ENCODE measurements around the gene KPNB1.
"Not testable (repeated sequence)": the region's sequence is repeated elsewhere in the genome, so short reads cannot be mapped to it uniquely, and the experiment has no call there.

KPNB1 gene

DNA sequence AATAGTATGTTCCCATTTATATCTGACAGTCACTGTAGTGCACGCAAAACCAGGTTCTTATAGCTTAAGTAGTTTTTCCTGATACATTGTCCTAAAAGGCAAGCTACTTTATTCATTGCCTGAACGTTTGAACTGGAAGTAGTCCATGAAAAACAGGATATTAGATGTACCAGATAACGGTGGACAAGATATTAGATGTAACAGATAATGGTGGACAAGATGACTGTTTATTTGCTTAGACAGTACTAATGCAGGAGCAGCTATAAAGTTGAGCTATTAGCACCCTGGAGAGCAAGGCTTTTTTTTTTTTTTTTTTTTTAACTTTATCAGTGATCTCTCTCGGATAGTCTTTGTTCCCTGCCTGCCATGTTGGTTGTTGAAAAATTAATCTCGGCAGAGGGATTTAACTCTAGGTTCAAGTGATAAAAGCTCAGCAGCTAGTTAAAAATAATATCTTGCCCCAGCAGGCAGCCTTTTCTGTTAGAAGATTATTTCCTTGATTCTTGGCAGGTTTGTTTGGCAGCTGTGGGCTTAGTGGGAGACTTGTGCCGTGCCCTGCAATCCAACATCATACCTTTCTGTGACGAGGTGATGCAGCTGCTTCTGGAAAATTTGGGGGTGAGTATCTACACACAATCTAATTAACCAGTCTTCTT is 26.9 kb downstream of the KPNB1 start:
- no peak for DNase-seq (ENCODE audit: low read depth)

DNA sequence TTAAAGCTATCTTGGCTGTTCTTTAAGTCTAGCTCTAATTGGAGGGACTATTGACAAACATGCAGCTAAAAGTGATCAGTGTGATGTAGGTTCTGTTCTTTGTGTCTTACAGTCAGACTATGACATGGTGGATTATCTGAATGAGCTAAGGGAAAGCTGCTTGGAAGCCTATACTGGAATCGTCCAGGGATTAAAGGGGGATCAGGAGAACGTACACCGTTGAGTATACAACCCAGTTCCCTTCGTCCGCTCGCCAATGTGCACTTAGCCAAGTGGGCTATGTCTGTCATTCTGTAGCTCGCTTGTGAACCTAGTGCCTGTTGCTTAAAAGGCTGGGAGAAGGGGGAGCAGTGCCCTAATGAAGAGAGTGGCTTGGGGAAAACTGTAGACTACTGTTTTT is 28.5 kb downstream of the KPNB1 start:
- DNase-seq (ENCODE audit: low read depth): no peak

DNA sequence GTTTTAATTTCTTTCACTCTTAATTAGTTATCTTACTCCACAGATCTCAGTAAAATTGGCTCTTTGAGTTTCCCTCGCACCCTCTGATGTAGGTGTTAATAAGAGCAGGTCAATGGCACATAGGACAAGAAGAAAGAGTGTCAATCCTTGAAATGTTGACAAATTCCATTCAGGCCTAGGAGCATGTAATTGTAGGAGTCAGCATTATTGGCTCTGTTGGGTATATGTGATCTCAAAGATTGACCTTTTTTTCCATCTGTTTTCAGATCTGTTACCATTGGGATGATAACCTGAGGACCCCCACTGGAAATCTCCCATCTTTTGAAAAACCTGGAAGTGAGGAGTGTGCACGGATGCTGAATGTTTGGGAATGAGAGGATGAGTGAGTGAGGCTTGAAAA is 32.4 kb downstream of the KPNB1 start:
- no peak for DNase-seq (ENCODE audit: low read depth)

DNA sequence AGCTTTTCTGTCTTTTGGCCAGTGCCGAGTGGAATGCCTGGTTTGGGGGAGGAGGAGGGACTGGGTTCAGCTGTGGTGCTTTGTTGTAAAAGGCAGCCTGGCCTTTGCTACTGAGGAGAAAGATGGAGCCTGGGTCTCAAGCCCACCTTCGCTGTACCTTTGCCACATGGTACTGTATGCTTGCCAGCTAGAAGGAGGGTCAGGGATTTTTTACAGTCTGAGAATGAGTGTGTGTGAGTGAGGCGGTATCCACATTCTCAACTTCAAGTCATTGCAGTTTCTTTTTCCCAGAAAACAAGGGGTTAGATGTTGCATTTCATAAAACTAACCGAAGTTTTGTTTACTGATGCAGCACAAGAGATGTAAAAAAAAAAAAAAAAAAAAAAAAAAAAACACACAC is 33.0 kb downstream of the KPNB1 start:
- DNase-seq (ENCODE audit: low read depth): not testable (repeated sequence)

DNA sequence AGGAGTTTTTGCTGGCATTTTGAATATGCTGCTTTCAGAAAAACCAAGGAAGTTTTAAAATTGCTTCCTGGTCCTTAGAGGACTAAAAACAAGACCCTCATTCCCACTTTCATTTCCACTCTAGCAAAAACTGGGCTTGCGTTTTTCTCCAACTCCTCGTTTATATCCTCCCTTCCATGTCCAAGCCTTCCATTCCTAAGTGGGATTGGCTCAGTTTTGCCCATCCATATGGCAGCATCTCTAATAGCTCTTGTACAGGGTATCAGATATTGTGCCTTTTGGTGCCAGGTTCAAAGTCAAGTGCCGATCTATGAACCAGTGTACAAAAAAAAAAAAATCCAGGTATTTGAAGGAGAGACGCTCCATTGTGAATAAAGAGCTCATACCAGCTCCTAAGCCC is 34.3 kb downstream of the KPNB1 start:
- DNase-seq (ENCODE audit: low read depth): no peak

DNA sequence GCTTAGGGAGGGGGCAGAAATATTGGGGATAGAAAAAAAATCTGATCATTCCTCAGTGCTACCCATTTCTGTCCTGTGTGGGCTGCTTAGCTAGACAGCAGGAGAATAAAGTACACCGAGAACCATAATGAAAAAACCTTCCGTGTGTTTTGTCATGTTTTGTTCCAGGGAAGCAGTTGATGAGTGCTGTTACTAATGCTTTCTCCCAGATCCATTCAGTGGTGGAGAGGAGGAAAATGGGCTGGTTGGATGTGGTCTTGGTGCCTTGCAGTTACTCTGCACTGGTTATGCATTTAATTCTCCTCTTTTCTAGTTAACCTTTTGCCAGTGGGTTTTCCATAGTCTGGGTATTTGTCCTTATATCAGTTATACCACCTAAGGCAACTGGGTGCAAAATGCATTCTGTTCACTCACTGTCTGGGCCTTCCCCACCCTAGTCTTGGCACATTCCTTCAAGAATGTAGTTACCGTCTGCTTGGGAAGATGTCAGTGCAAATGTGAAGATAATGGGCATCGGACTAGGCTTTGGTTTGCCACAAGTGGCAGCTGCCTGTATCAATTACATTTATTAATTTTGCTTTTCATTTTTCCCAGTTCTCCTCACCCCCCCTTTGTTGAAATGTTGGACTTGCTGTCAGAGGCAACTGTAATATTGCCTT is 34.9 kb downstream of the KPNB1 start:
- no peak for DNase-seq (ENCODE audit: low read depth)

DNA sequence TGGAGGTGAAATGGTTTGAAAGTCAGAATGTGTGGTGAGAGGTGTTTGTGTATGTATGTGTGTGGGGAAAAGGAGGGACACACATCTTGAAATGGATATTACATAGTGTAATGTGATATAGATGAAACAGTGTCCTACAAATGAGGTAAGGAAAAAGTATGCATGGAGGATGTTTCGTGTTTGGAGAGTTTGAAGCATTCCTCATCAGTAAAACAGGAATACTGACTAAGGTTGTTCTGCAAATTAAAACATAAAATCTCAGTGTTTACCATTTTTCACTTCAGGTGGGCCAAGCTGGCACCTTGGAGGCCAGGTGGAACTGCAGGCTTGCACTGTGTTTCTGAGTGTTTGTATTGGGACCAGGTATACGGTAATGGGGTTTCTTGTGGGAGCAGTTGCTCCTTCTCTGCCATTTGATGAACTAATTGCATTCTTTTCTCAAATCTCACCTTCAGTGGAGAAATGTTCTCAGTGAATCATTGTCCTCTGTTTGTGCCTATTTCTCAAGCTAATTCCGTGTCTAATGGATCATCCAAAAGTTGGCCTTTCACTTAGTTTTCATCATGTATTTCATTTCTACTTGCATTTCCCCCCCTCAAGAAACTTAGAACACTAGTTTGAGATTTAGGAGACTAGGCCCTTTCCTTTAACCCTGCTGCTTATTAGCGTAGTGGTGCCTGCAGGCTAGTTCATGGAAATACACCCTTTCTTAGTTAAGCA is 36.0 kb downstream of the KPNB1 start:
- DNase-seq (ENCODE audit: low read depth): no peak

DNA sequence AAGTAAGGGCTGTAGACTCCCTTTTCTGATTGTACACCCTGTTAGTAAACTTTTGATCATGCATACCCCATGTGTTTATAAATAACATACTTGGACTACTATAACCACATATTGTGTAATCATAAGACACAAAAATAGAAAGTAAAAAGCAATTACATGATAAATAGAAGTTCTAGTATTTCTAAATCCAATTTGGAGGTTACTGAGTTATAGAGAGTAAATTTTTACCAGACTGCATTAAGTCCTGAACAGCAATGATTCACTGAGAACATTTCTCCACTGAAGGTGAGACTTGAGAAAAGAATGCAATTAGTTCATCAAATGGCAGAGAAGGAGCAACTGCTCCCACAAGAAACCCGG is 36.5 kb downstream of the KPNB1 start:
- DNase-seq (ENCODE audit: low read depth): no peak

DNA sequence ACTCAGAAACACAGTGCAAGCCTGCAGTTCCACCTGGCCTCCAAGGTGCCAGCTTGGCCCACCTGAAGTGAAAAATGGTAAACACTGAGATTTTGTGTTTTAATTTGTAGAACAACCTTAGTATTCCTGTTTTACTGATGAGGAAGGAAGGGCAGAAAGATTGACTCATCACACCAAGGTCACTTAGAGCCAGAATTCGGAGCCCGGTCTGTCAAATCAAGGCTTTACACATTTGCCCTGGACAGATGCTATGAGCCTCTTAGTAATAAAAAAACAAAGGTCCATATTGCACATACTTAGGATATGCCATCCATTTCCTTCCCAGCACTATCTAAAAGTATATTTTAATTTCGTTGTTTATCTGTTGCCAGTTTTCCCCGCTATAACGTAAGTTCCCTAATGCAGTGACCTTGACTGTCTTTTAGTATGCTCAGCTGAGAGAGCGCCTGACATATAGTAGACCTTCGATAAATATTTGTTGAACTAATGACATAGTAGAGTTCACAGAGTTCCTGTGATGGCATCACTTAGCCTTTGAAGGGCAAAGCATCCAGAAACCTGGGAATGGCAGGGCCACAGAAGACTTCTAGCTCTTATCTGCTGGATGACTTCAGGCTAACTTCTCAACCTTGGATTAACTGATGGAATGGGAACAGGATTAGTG is 37.1 kb downstream of the KPNB1 start:
- no peak for DNase-seq (ENCODE audit: low read depth)

DNA sequence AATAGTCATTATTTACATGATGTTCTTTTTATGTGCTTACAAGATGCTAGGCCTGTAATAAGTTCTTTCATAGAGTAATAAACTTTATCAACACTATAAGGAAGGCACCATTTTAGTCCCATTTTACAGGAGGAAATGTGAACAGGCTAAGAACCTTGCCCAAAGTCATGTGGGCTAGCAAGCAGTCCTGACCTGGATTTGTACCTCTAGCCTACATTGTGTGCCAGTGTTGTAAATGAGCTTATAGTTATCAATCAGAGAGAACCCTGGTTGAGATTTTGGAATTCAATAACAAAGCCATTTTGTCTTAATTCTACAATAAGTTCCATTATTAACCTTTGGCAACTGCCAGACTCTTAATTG is 37.6 kb downstream of the KPNB1 start:
- DNase-seq (ENCODE audit: low read depth): no peak

DNA sequence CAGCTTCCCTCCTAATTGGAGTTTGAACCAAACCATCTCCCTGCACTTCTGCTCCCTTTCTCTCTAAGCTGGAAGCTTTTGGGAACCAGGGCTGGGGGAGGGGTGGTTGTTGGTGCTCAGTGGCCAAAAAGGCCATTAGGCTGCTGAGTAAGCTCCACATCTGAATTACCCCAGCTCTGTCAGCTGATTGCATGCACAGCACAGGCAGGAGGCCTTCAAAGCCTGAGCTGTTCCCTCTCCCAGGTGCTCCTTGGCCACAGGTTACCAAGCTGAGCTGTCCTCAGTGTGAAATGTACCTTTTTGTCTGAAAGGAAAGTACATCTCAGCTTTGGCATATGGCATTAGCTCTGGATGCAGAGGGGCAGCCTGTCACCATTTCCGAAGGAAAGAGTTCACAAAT is 38.0 kb downstream of the KPNB1 start:
- no peak for DNase-seq (ENCODE audit: low read depth)

DNA sequence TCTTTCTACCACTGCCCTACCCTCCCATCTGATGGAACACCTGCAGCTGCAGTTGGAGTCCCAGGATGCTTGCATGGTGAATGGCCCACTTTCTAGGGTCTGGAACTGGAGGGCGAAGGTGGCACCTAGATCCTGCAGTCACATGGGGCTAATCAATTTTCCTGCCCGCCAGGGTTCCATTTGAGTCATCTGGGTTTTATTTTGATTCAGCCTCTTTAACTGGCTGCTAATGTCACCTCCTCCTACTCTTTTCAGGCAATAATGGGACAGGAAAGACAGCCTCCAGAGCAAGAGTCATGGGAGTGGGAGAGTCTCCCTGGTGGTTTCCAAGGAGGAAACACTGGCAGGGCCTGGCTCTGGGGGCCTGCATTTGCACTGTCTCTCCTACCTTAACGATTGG is 40.4 kb downstream of the KPNB1 start:
- no peak for DNase-seq (ENCODE audit: low read depth)

DNA sequence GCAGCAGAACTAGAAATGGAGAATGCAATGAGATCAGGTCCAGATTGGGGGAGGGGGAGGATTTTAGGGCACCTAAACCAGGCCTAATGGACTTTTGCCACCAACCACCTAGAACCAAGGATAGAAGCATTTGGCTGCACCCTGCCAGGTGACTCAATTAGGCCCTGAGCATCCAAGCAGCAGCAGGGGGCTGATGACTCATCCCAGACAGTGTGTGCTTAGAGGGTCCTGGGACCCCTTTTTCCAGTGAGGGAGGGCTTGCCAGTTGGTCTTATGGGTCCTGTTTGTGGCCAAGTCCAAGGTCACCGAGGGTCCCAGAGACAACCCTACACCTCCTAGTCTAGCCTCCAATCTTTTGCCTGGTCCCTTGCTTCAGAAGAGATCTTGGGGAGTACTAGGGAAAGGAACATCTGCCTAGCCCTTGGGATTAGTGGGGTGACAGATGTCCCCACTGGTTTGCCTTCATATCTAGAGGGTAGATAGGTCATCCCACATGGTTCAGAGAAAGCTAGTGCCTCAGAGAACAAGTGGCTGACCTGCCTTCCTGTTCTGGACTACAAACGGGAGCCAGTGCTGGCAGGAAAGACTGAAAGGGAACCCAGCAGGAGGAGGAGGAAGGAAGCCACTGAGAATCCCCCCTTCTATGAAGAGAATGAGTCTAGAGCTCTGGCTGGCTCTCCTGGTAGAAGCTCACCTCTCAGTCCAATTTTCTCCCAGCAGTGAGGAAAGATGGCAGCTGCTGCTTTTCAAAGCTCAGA is 42.6 kb downstream of the KPNB1 start:
- no peak for DNase-seq (ENCODE audit: low read depth)

DNA sequence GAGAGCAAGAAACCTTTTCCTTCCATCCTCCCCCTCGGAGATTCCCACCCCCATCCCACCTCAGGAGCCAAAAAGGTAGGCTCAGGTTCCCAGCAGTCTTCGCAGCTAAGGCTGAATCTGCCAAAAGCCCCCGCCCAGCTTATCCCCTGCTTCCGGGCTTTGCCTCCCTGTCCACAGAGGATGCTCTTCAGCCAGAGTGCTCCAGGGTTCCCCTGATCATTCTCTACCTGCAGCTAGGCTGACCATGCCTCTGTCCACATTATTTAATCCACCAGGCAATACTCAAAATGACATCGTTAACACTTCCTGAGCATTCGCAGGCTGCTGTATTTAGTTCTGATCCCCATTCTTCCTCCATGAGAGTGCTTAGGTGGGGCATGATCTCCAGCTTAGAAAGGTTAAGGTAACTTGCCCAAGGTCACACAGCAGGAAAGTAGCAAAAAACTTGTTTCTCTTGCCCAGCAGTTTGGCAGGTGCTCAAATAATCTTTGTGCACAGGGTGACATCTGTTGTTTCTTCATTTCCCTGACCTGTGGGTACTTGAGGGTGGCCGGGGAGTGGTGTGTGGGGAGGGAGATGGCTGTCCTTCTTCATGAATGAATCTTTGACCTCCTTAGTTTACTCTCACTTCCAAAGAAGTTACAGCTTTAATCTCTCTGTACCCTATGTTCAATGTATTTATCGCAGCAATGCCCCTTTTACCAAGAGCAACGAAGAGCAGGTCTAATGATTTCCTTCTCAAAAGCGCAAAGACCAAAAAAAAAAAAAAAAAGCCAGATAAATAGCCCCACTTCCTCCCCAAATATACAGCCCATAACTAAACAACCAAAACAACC is 43.4 kb downstream of the KPNB1 start:
- DNase-seq (ENCODE audit: low read depth): no peak

DNA sequence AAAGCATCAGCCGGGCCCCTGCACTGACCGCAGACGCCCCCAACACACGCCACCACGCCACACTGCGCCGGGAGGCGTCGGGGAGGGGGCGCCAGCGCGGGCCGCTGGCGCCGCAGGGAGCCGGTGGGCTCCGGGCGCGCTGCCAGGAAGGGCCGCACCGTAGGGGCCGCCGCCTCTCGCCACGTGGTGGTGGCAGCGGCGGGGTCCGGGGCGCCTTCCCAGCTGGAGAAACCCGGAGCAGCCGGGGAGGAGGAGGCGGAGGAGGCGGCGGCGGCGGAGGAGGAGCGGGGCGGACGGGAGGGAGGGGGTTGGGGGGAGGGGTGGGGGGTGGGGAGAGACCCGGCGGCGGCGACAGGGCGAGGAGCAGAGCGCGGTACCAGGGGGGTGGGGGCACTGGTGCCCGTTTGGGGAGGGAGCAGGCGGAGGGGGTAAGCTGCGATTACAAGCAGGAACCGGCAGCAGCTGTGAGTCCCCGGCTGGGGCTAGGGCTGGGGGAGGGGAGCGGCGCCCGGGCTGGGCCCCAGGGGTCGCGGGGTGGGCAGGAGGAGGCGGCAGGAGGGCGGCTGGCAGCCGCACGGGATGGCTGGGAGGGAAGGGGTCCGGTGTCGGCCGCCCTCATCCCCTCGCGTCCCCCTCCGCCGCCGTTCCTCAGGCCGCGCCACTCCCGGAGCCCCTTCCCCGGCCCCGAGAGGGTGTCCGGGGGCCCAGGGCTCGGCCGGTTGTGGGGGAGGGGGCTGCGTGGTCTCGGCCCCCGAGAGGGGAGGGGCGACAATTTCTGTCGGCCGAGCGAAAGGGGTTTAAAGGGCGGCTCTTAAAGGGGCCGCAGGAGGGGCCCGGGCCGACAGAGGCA is 44.2 kb downstream of the KPNB1 start, which contains the start of gene TBKBP1:
TBKBP1 (plus strand) TSS at position 431 of the 850 bp plus-strand sequence. CDS start 1,952 bp downstream, outside the sequence.
- DNase-seq (ENCODE audit: low read depth): peak; percentile 61

DNA sequence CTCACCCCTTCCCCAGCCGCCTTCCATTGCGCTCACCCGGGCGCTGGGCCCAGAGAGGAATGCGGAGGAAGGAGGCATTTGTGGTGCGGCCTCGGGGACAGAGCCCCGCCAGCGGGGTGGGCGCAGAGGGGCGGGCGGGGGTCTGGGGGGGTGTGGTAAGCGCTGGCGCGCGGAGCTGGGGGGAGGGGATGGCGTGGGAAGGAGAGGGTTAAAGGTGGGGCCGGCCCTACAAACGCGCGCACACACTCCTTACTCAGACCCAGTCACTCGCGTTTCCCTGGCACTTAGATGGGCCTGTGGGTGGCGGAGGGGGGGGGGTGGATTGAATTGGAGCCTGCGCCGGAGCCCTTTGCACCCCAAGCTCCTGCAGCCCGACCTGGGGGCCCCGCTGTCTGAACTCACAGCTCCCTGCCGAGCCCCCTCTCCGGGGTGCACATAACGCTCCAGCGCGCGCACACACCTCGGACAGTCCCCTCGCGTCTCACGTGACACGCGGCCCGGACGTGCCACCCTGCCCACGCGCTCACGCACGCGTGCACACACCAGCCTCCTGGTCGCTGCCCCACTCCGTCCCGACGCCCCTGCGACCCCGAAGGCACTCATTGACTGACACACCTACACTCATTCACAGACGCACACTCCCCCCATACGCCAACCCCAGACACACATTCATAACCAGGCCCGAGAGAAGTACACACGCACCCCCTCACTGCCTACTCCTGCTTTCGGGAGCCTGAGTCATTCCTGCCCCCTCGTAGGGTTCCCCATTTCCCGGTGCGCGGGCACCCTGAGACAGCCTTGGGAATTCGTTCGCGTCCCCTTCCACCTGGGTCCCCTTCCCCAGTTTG is 45.1 kb downstream of the KPNB1 start:
- no peak for DNase-seq (ENCODE audit: low read depth)

DNA sequence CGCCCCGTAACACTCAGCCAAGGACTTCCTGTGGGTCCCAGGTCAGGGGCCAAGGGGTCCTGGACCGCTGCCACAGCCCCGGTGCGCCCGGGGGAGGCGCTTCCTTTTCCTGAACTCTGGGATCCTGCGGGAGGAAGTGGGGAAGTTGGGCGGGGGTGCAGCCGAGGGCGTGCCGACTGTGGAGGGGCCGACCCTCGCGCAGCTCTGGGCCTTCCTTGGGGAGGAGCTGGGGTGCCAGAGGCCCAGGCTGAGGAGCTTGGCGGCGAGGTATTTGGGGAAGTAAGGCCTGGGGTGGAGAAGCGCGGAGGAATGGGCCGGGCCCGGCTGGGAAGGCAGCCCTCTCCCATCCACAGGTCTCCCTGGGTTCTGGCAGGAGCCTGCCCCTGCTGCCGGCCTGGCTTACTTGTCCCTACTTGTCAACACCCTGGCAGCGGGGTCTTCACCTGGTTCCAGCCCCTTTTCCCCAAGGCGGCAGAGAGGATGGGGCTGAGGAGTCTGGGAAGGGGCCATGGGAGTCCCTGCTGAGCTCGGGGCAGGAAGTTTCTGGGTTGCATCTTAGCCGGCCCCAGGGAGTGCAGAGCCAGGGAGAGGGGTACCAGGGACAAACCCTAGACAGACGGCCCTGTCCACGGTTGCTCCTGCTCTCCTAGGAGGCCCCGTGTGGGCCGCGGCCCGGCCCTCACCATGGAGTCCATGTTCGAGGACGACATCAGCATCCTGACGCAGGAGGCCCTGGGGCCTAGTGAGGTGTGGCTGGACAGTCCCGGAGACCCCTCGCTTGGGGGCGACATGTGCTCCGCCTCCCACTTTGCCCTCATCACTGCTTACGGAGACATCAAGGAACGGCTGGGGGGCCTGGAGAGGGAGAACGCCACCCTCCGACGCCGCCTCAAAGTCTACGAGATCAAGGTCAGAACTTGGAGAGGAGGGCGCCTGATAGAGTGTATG is 46.0 kb downstream of the KPNB1 start:
- DNase-seq (ENCODE audit: low read depth): no peak

All from stimulated activated CD8-positive, alpha-beta memory T cell treated with anti-CD3 and anti-CD28 coated beads, Interleukin-12 subunit alpha, Interleukin-12 subunit beta, amount 100 ng/mL, for 4 hours (primary cell).